Mesenchymal stem cell (in vitro differentiated cells and primary cell): ENCODE results near the gene CHST14.

Experiments
- DNase-seq: peaks from one replicate; pipeline ENCODE4 v3.0.0-alpha.2; 2013
- H2AFZ ChIP-seq: one replicate; pipeline ENCODE4 v1.6.1; 2013; ENCODE audit warnings: low read depth, mild to moderate bottlenecking, control low read depth, inconsistent platforms, low read length, moderate library complexity
- H2AK5ac ChIP-seq: 2 replicates; pipeline ENCODE4 v1.6.1; 2013; ENCODE audit warnings: low read length, moderate library complexity, mild to moderate bottlenecking, inconsistent platforms; ENCODE audit not compliant: severe bottlenecking
- H2BK120ac ChIP-seq: one replicate; pipeline ENCODE4 v1.6.1; 2013; ENCODE audit warnings: low read depth, mild to moderate bottlenecking, inconsistent platforms, low read length, moderate library complexity
- H2BK12ac ChIP-seq, 2 experiments: one replicate each; pipeline ENCODE4 v1.6.1; 2013; ENCODE audit warnings: inconsistent platforms in 2 of 2, low read length in 2 of 2, mild to moderate bottlenecking in 2 of 2, moderate library complexity in 2 of 2, control low read depth in 1 of 2
- H2BK15ac ChIP-seq: one replicate; pipeline ENCODE4 v1.6.1; 2013; ENCODE audit warnings: mild to moderate bottlenecking, low read depth, inconsistent platforms; ENCODE audit not compliant: poor library complexity, severe bottlenecking
- H2BK5ac ChIP-seq: 2 replicates; pipeline ENCODE4 v1.6.1; 2013; ENCODE audit warnings: low read depth, mild to moderate bottlenecking, low read length, control low read depth, inconsistent platforms; ENCODE audit not compliant: poor library complexity, severe bottlenecking
- H3K14ac ChIP-seq, 2 experiments: one replicate each; pipeline ENCODE4 v1.6.1; 2013; ENCODE audit warnings: inconsistent platforms in 2 of 2, low read length in 2 of 2, control low read depth in 1 of 2, mild to moderate bottlenecking in 1 of 2, moderate library complexity in 1 of 2
- H3K18ac ChIP-seq, 2 experiments: one replicate each; pipeline ENCODE4 v1.6.1; 2013; ENCODE audit warnings: inconsistent platforms in 2 of 2, low read length in 2 of 2, control low read depth in 1 of 2, low read depth in 1 of 2, mild to moderate bottlenecking in 1 of 2
- H3K23ac ChIP-seq, 2 experiments: one replicate each; pipeline ENCODE4 v1.6.1; 2013; ENCODE audit warnings: inconsistent platforms in 2 of 2, low read length in 2 of 2, mild to moderate bottlenecking in 2 of 2, moderate library complexity in 2 of 2, control low read depth in 1 of 2
- H3K27ac ChIP-seq: 2 replicates; pipeline ENCODE4 v1.5.1; 2013; ENCODE audit warnings: mild to moderate bottlenecking, moderate library complexity, low read length, control low read depth, inconsistent platforms; ENCODE audit not compliant: poor library complexity, severe bottlenecking
- H3K27me3 ChIP-seq, 2 experiments: 2 replicates each; pipeline versions ENCODE4 v1.6.1 to v1.7.0; 2013; ENCODE audit warnings: low read length in 2 of 2, mild to moderate bottlenecking in 2 of 2, moderate library complexity in 2 of 2, control low read depth in 1 of 2, inconsistent platforms in 1 of 2; ENCODE audit not compliant: control insufficient read depth in 1 of 2, insufficient read depth in 1 of 2
- H3K36me3 ChIP-seq, 2 experiments: 2 replicates each; pipeline versions ENCODE4 v1.6.1 to v1.7.0; 2013; ENCODE audit warnings: low read length in 2 of 2, control low read depth in 1 of 2, inconsistent platforms in 1 of 2, low read depth in 1 of 2, mild to moderate bottlenecking in 1 of 2; ENCODE audit not compliant: insufficient read depth in 2 of 2, control insufficient read depth in 1 of 2
- H3K4ac ChIP-seq, 2 experiments: one replicate each; pipeline ENCODE4 v1.6.1; 2013; ENCODE audit warnings: inconsistent platforms in 2 of 2, low read length in 2 of 2, mild to moderate bottlenecking in 2 of 2, moderate library complexity in 2 of 2, control low read depth in 1 of 2, low read depth in 1 of 2
- H3K4me1 ChIP-seq: 2 replicates; pipeline ENCODE4 v1.6.1; 2013; ENCODE audit warnings: low read depth, low read length, control low read depth; ENCODE audit not compliant: control insufficient read depth, insufficient read depth
- H3K4me2 ChIP-seq: 2 replicates; pipeline ENCODE4 v1.6.1; 2013; ENCODE audit warnings: low read length, mild to moderate bottlenecking, inconsistent platforms; ENCODE audit not compliant: poor library complexity, severe bottlenecking
- H3K4me3 ChIP-seq, 2 experiments: 2 replicates each; pipeline versions ENCODE4 v1.5.1 to v1.7.0; 2013; ENCODE audit warnings: low read length in 2 of 2, mild to moderate bottlenecking in 2 of 2, control low read depth in 1 of 2, low read depth in 1 of 2; ENCODE audit not compliant: insufficient read depth in 1 of 2
- H3K79me1 ChIP-seq: replicated peaks from 2 replicates; pipeline ENCODE4 v1.6.1; 2013; ENCODE audit warnings: mild to moderate bottlenecking, control low read depth, low read length, inconsistent platforms; ENCODE audit not compliant: poor library complexity, severe bottlenecking
- H3K9ac ChIP-seq: 2 replicates; pipeline ENCODE4 v1.7.0; 2013; ENCODE audit warnings: mild to moderate bottlenecking, low read length, moderate library complexity
- H3K9me3 ChIP-seq: 2 replicates; pipeline ENCODE4 v1.7.0; 2013; ENCODE audit warnings: mild to moderate bottlenecking, low read length; ENCODE audit not compliant: control insufficient read depth
- H4K8ac ChIP-seq: one replicate; pipeline ENCODE4 v1.6.1; 2013; ENCODE audit warnings: inconsistent platforms, mild to moderate bottlenecking, low read length, moderate library complexity
- H4K91ac ChIP-seq: one replicate; pipeline ENCODE4 v1.6.1; 2013; ENCODE audit warnings: mild to moderate bottlenecking, low read length, inconsistent platforms
- WGBS: methylation state at CpG from one replicate; pipeline ENCODE4 v1.1.7; 2013; ENCODE audit warnings: mixed read lengths; 5-methylcytosine and 5-hydroxymethylcytosine counted together

The CHST14 gene

DNA sequence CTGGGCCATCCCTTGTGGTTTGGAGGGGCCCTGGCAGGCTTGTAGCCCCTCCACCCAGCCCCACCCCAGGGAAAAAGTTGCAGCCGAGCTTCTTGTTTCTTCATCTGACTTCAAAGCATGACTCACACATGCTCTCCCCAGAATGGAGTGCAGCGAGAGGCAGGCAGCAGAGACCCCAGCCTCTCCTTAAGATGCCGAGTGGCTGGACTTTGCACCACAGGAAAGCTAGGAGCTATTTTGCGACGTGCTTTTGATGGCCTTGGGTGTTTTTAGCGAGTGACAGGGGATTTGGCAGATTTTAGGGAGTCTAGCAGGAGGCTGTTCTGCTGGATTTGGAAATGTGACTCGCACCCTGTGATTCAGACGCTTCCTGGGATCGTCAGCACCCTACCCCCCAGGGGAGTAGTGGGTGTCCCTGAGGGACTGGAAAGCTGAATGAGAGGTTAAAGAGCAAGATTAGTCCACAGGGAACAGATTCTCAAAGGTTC, 15.8 kb upstream of the CHST14 start:
- H3K4me1 ChIP-seq = peaks cover 34% of the 10 kb centered on the region
- H3K27me3 ChIP-seq = no peaks in the 10 kb centered on the region
- H4K8ac ChIP-seq = peak overlapping the region; percentile 45
- no peak overlapping the region for H3K27ac ChIP-seq
- peak overlapping the region in 1 of 2 experiments; percentile 61 for H2BK12ac ChIP-seq
- H3K4me2 ChIP-seq = peak overlapping the region; percentile 20
- no peak overlapping the region for H2BK5ac ChIP-seq
- peaks cover 12 to 17% of the 10 kb centered on the region in 2 experiments for H3K36me3 ChIP-seq
- H3K14ac ChIP-seq = peak overlapping the region in 1 of 2 experiments; percentile 64
- no peak overlapping the region for H3K4me3 ChIP-seq
- DNase-seq = peak; percentile 70
- no peaks in the 10 kb centered on the region for H3K9me3 ChIP-seq
- no peak overlapping the region for H2BK120ac ChIP-seq
- 32% methylated on average over 9 of the region's 9 CpGs for WGBS
- H3K4ac ChIP-seq = no peak overlapping the region
- H4K91ac ChIP-seq = no peak overlapping the region
- H3K23ac ChIP-seq = peak overlapping the region in 1 of 2 experiments; percentile 83
- peaks cover 63% of the 10 kb centered on the region for H3K79me1 ChIP-seq
- H3K9ac ChIP-seq = peak overlapping the region; percentile 8
- H2AK5ac ChIP-seq = no peak overlapping the region
- no peak overlapping the region for H2BK15ac ChIP-seq
- no peak overlapping the region for H2AFZ ChIP-seq
- peak overlapping the region; percentile 42 to 67 for H3K18ac ChIP-seq

DNA sequence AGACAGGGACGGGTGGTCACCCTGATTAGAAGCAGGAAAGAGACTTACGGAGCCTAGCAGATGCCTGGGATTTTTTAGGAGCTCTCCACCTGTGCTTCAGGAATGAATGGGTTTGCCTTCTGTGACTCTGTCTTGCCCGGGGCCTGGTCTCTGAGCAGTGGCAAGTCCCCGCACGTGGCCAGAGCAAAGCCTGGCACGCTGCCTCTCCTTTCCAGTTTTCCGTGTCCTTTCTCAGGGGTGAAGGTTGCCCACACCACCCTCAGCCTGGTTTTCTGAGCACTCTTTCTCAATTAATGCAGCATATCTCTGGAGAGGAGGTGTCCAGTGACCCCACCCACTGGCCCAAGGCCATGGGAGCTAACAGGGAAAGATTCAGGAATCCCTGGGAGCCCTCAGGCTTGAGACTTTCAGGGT, 14.5 kb upstream of the CHST14 start:
- no peak overlapping the region for H3K23ac ChIP-seq
- H3K4me2 ChIP-seq = no peak overlapping the region
- peaks cover 18 to 23% of the 10 kb centered on the region in 2 experiments for H3K36me3 ChIP-seq
- peaks cover 34% of the 10 kb centered on the region for H3K4me1 ChIP-seq
- no peaks in the 10 kb centered on the region for H3K27me3 ChIP-seq
- no peak overlapping the region for H4K91ac ChIP-seq
- H2AK5ac ChIP-seq = no peak overlapping the region
- H4K8ac ChIP-seq = no peak overlapping the region
- H3K14ac ChIP-seq = no peak overlapping the region
- H3K18ac ChIP-seq = no peak overlapping the region
- no peak overlapping the region for H3K4me3 ChIP-seq
- peaks cover 68% of the 10 kb centered on the region for H3K79me1 ChIP-seq
- H3K27ac ChIP-seq = no peak overlapping the region
- H3K9me3 ChIP-seq = no peaks in the 10 kb centered on the region
- no peak for DNase-seq
- H2BK12ac ChIP-seq = no peak overlapping the region
- H2BK120ac ChIP-seq = no peak overlapping the region
- no peak overlapping the region for H2BK5ac ChIP-seq
- H2BK15ac ChIP-seq = no peak overlapping the region
- H3K4ac ChIP-seq = no peak overlapping the region
- no peak overlapping the region for H2AFZ ChIP-seq
- no peak overlapping the region for H3K9ac ChIP-seq
- 86% methylated on average over 7 of the region's 7 CpGs for WGBS

DNA sequence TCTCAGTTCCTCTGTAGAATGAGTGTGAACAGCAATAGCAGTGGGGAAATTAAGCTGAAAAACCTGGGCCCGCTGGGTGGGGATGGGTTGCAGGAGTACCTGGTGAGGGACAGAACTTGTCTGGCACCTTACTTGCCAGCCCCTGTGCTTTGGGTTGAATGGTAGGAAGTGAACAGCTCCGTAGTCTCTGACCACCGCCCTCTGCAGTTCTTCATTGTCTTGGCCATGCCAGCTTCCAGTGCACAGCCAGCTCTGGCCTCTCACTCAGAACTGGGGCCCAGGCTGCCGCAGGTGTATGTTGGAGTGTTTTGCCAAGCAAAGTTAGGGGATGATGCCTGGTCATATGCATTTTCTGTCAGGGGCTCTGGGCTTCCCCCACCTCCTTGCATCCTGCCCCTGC, 14.0 kb upstream of the CHST14 start:
- H2AK5ac ChIP-seq = no peak overlapping the region
- no peak overlapping the region for H2BK12ac ChIP-seq
- no peak overlapping the region for H4K8ac ChIP-seq
- no peaks in the 10 kb centered on the region for H3K27me3 ChIP-seq
- H2AFZ ChIP-seq = no peak overlapping the region
- no peak overlapping the region for H3K4ac ChIP-seq
- H3K79me1 ChIP-seq = peaks cover 68% of the 10 kb centered on the region
- WGBS = 91% methylated on average over 4 of the region's 4 CpGs
- no peak overlapping the region for H2BK5ac ChIP-seq
- no peaks in the 10 kb centered on the region for H3K9me3 ChIP-seq
- H2BK15ac ChIP-seq = no peak overlapping the region
- no peak overlapping the region for H3K27ac ChIP-seq
- no peak overlapping the region for H3K9ac ChIP-seq
- no peak overlapping the region for H3K23ac ChIP-seq
- H3K36me3 ChIP-seq = peaks cover 18 to 25% of the 10 kb centered on the region in 2 experiments
- no peak overlapping the region for H3K4me2 ChIP-seq
- H3K4me1 ChIP-seq = peaks cover 32% of the 10 kb centered on the region
- no peak overlapping the region for H4K91ac ChIP-seq
- H3K18ac ChIP-seq = no peak overlapping the region
- no peak overlapping the region for H3K4me3 ChIP-seq
- DNase-seq = no peak
- H2BK120ac ChIP-seq = no peak overlapping the region
- no peak overlapping the region for H3K14ac ChIP-seq

DNA sequence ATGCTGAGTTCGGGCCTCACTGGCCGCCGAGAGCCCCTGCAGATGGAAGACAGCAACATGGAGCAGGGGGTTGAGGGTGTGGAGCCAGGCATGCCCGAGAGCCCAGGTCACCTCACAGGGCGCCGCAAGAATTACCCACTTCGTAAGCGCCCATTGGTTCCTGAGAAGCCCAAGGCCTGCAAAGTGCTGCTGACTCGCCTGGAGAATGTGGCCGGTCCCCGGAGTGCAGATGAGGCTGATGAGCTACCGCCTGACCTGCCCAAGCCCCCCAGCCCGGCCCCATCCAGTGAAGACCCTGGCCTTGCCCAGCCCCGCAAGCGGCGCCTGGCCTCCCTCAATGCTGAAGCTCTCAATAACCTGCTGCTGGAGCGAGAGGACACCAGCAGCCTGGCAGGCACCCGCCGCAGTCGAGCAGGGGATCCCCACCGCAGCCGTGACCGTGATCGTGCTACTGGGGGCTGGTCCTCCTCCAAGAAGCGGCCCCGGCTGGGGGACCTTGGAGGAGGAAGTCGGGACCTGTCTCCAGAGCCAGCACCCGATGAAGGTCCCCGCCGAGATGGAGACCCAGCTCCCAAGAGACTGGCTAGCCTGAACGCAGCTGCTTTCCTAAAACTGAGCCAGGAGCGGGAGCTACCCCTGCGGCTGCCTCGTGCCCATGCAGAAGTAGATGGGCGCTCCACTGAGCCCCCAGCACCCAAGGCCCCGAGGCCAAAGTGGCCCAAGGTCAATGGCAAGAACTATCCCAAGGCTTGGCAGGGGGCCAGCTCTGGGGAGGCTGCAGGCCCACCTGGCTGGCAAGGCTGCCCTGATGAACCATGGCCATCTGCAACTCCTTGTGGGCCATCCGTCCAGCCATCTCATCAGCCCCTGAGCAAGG, 12.1 kb upstream of the CHST14 start:
- H3K36me3 ChIP-seq = peaks cover 37 to 39% of the 10 kb centered on the region in 2 experiments
- 98% methylated on average over 37 of the region's 37 CpGs for WGBS
- H2BK120ac ChIP-seq = no peak overlapping the region
- no peak overlapping the region for H3K14ac ChIP-seq
- H3K4me3 ChIP-seq = no peak overlapping the region
- no peak overlapping the region for H3K4ac ChIP-seq
- H2BK5ac ChIP-seq = no peak overlapping the region
- H3K9ac ChIP-seq = no peak overlapping the region
- H3K9me3 ChIP-seq = no peaks in the 10 kb centered on the region
- no peak overlapping the region for H3K4me2 ChIP-seq
- no peak overlapping the region for H3K27ac ChIP-seq
- H2BK15ac ChIP-seq = no peak overlapping the region
- DNase-seq = no peak
- H2BK12ac ChIP-seq = no peak overlapping the region
- H3K4me1 ChIP-seq = peaks cover 23% of the 10 kb centered on the region
- H3K27me3 ChIP-seq = no peaks in the 10 kb centered on the region
- H3K79me1 ChIP-seq = peaks cover 68% of the 10 kb centered on the region
- H2AFZ ChIP-seq = no peak overlapping the region
- H2AK5ac ChIP-seq = no peak overlapping the region
- H4K8ac ChIP-seq = no peak overlapping the region
- H4K91ac ChIP-seq = no peak overlapping the region
- no peak overlapping the region for H3K18ac ChIP-seq
- H3K23ac ChIP-seq = no peak overlapping the region
